Adrenal gland (tissue), 12 donors: ENCODE measurements around the gene INPP5A. TPM values are rescaled to one million over a fixed set of nuclear protein-coding genes. Genes with fewer than 3 reads are reported as not detected.

Experiments
- DNase-seq, 7 donors: peaks; one replicate each; pipeline ENCODE4 v3.0.0-alpha.2; 2019 to 2020
- H3K27ac ChIP-seq, 5 donors: fragments of 200-600 bp; sonication (generic) in 4 of 5; 1 replicate in 3 of 5; 2 replicates in 2 of 5; pipeline versions ENCODE4 v1.5.1 to v1.8.0; 2016 to 2020; ENCODE audit warnings: mild to moderate bottlenecking in 1 of 5
- H3K27me3 ChIP-seq: fragments of 200-600 bp; 2 replicates; pipeline ENCODE4 v1.8.0; 2021
- H3K36me3 ChIP-seq, 2 donors: fragments of 200-600 bp; replicated peaks in 1 of 2; 1 replicate in 1 of 2; 2 replicates in 1 of 2; pipeline versions ENCODE4 v1.5.1 to v1.8.0; 2018 to 2022
- H3K4me1 ChIP-seq, 2 donors: fragments of 200-600 bp; replicated peaks in 1 of 2; 1 replicate in 1 of 2; 2 replicates in 1 of 2; pipeline versions ENCODE4 v1.5.1 to v1.8.0; 2018 to 2021
- H3K4me3 ChIP-seq, 4 donors: fragments of 200-600 bp; sonication (generic) in 3 of 4; one replicate each; pipeline ENCODE4 v1.5.1; 2016 to 2018
- H3K9me3 ChIP-seq, 3 donors: fragments of 200-600 bp; sonication (generic) in 1 of 3; replicated peaks in 1 of 3; 1 replicate in 2 of 3; 2 replicates in 1 of 3; pipeline versions ENCODE4 v1.5.1 to v1.8.0; 2016 to 2021
- CTCF ChIP-seq, 6 experiments: fragments of 450-650 bp in 4 of 6; fragments of 200-600 bp in 2 of 6; sonication (generic) in 1 of 6; IDR thresholded peaks; 1 replicate in 5 of 6; 2 replicates in 1 of 6; pipeline versions ENCODE4 v1.5.1 to v1.8.0; 2016 to 2021; ENCODE audit warnings: antibody characterized with exemption in 6 of 6, mild to moderate bottlenecking in 2 of 6, moderate library complexity in 1 of 6
- POLR2A ChIP-seq, 2 donors: fragments of 450-650 bp; IDR thresholded peaks; one replicate each; pipeline ENCODE4 v1.6.1; 2017; ENCODE audit warnings: antibody characterized with exemption in 2 of 2, mild to moderate bottlenecking in 2 of 2, moderate library complexity in 1 of 2
- WGBS, 4 donors: extraction: QIAGEN DNeasy Blood & Tissue Kit in 2 of 4; methylation state at CpG; one replicate each; pipeline versions ENCODE4 v1.1.5 to v1.1.7; 2013 to 2017; 5-methylcytosine and 5-hydroxymethylcytosine counted together
- intact Hi-C, 2 donors: fragments of 100-400 bp; cut with DNase I; formaldehyde crosslinking; loops; one replicate each; pipeline versions ENCODE4 v1.14.1 to v1.15.0; 2022 to 2023
- polyA plus RNA-seq, 3 donors: library from polyadenylated mRNA; stranded (reverse); fragments of 200-250 nt in 2 of 3; fragments of 350-450 nt in 1 of 3; fragmentation: Illumina TruSeq in 1 of 3; extraction: RNeasy Lipid Tissue Mini Kit (QIAGEN cat#74804) in 1 of 3; gene quantifications; one replicate each; pipeline ENCODE4 v1.2.3, GENCODE V29; 2013 to 2014
- total RNA-seq, 9 donors: library from RNA; depleted of rRNA in 4 of 9; stranded (reverse); fragments of >200 nt in 4 of 9; fragments of 120-200 nt in 1 of 9; fragmentation: NEBNext Ultra II Directional in 1 of 9; extraction: Animal tissue kit (Norgen Biotek cat#: 25700) in 1 of 9; gene quantifications; one replicate each; pipeline versions ENCODE4 v1.1.0 to v1.2.4, GENCODE V29; 2013 to 2023
- donor health status: healthy with polysubstance abuse.
- donor health status: Bipolar disorder and iron deficiency.
- donor health status: DM: yes; HTN: yes; CAD: no.
- donor health status: DM: no; HTN: no; CAD: no.
- donor health status: DM: no; HTN: no; CAD: no.
- donor health status: DM: yes; HTN: yes; CAD: no.

Gene INPP5A
- total and polyA plus RNA-seq, 12 donors = 13.5 to 62.9 (median 37.5) TPM

- no peak overlapping the region for H3K27ac ChIP-seq
- 84 to 89% (median 88%) methylated on average over 26 of the region's 26 CpGs for WGBS, 4 donors
- no peak for DNase-seq
These were observed 110.7 kb downstream of the INPP5A start for GRCh38 chr10:132648072-132648850.

GRCh38 chr10:132648851-132649528 is 111.4 kb downstream of the INPP5A start:
- Histone ChIP-seq H3K27me3 (no peaks in the 10 kb centered on the region), H3K9me3 (no peaks in the 10 kb centered on the region), H3K4me3 (no peak overlapping the region), H3K27ac (no peak overlapping the region), H3K4me1 (no peaks in the 10 kb centered on the region), H3K36me3 (peaks cover 0 to 5% of the 10 kb centered on the region in 2 donors)
- no peak for TF ChIP-seq POLR2A (IDR thresholded peaks at IDR 0.05)
- no peak for TF ChIP-seq CTCF (IDR thresholded peaks at IDR 0.05)
- 87 to 95% (median 91%) methylated on average over 20 of the region's 20 CpGs for WGBS, 4 donors
- intact Hi-C loops = loop anchor here (10.0 kb wide), 2 partner anchors 264 to 434 kb away; no protein-coding TSS in a partner anchor
- no peak for DNase-seq

More at GRCh38 chr10:132648072-132648850, 110.7 kb downstream of the INPP5A start:
- Histone ChIP-seq H3K9me3 (no peaks in the 10 kb centered on the region), H3K36me3 (peaks cover 0 to 5% of the 10 kb centered on the region in 2 donors), H3K4me3 (no peak overlapping the region), H3K4me1 (no peaks in the 10 kb centered on the region), H3K27me3 (no peaks in the 10 kb centered on the region)
- intact Hi-C loops = loop anchor here (10.0 kb wide), 2 partner anchors 263 to 433 kb away; no protein-coding TSS in a partner anchor
- no peak for TF ChIP-seq POLR2A (IDR thresholded peaks at IDR 0.05)

GRCh38 chr10:132649651-132650360 is 112.2 kb downstream of the INPP5A start:
- 93 to 96% (median 95%) methylated on average over 16 to 20 of the region's 20 CpGs for WGBS, 4 donors
- peaks cover 0 to 5% of the 10 kb centered on the region in 2 donors for H3K36me3 ChIP-seq
- TF ChIP-seq POLR2A (IDR thresholded peaks at IDR 0.05) (no peak), CTCF (IDR thresholded peaks at IDR 0.05) (no peak)
- H3K4me3 ChIP-seq = no peak overlapping the region
- intact Hi-C loops = loop anchor here (10.0 kb wide), 2 partner anchors 265 to 435 kb away; no protein-coding TSS in a partner anchor
- no peak for DNase-seq
- no peaks in the 10 kb centered on the region for H3K27me3 ChIP-seq
- H3K27ac ChIP-seq = no peak overlapping the region
- H3K9me3 ChIP-seq = no peaks in the 10 kb centered on the region
- no peaks in the 10 kb centered on the region for H3K4me1 ChIP-seq

- H3K27ac ChIP-seq = no peak overlapping the region
- intact Hi-C loops = no loop called here
- H3K36me3 ChIP-seq = peaks cover 0 to 5% of the 10 kb centered on the region in 2 donors
- 90 to 95% (median 93%) methylated on average over 10 to 20 of the region's 20 CpGs for WGBS, 4 donors
- H3K4me1 ChIP-seq = no peaks in the 10 kb centered on the region
- H3K4me3 ChIP-seq = no peak overlapping the region
- no peaks in the 10 kb centered on the region for H3K27me3 ChIP-seq
- TF ChIP-seq POLR2A (IDR thresholded peaks at IDR 0.05) = no peak
- no peak for TF ChIP-seq CTCF (IDR thresholded peaks at IDR 0.05)
- DNase-seq = no peak
- no peaks in the 10 kb centered on the region for H3K9me3 ChIP-seq
These were observed 113.1 kb downstream of the INPP5A start for GRCh38 chr10:132650611-132651250.
